Measurements from ENCODE around the gene LDAH. TPM values are rescaled to one million over a fixed set of nuclear protein-coding genes. Genes with fewer than 3 reads are reported as not detected.

LDAH gene
- total RNA-seq (10 to 100 TPM in 3 of 4 donors, 1 to 10 TPM in 1; 7.6 to 18.3 (median 12.4) TPM), polyA plus RNA-seq (10 to 100 TPM in 2 of 3 donors, 1 to 10 TPM in 1; 6.0 to 15.3 (median 12.2) TPM)

GRCh38 chr2:20822535-20823490 is at the start of gene LDAH:
Gene LDAH, minus strand, starts transcription at chr2:20823101. Its CDS starts 21,638 bp downstream, at chr2:20801463.
- H3K4me3 ChIP-seq = peak within 1 kb of the TSS; percentile 70 to 90 (median 82)
- H3K27me3 ChIP-seq = no peaks in the 10 kb centered on the region
- DNase-seq = peak; percentile 96
- WGBS, 2 donors = 1% methylated on average over 46 of the region's 46 CpGs
- H3K4me1 ChIP-seq = peaks cover 0 to 8% (median 6%) of the 10 kb centered on the region in 4 donors
- H3K27ac ChIP-seq = peak within 1 kb of the TSS; percentile 88 to 95 (median 93)
- no peaks in the 10 kb centered on the region for H3K9me3 ChIP-seq
- TF ChIP-seq EP300 (IDR thresholded peaks at IDR 0.05) (peak in 2 of 4 donors; percentile 71 to 89), POLR2AphosphoS5 (IDR thresholded peaks at IDR 0.05) (peak; percentile 87 to 96 (median 90)), POLR2A (IDR thresholded peaks at IDR 0.05) (peak in 1 of 2 donors; percentile 35)
- TF ChIP-seq, protein P1, sequence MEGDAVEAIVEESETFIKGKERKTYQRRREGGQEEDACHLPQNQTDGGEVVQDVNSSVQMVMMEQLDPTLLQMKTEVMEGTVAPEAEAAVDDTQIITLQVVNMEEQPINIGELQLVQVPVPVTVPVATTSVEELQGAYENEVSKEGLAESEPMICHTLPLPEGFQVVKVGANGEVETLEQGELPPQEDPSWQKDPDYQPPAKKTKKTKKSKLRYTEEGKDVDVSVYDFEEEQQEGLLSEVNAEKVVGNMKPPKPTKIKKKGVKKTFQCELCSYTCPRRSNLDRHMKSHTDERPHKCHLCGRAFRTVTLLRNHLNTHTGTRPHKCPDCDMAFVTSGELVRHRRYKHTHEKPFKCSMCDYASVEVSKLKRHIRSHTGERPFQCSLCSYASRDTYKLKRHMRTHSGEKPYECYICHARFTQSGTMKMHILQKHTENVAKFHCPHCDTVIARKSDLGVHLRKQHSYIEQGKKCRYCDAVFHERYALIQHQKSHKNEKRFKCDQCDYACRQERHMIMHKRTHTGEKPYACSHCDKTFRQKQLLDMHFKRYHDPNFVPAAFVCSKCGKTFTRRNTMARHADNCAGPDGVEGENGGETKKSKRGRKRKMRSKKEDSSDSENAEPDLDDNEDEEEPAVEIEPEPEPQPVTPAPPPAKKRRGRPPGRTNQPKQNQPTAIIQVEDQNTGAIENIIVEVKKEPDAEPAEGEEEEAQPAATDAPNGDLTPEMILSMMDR (IDR thresholded peaks at IDR 0.05) = no peak
- intact Hi-C loops (cut with DNase I) = loop anchor here (2.0 kb wide), 1 partner anchor 140 kb away; no protein-coding TSS in a partner anchor
- no peaks in the 10 kb centered on the region for H3K36me3 ChIP-seq

- intact Hi-C loops (cut with DNase I) = no loop called here
- Histone ChIP-seq H3K4me1 (no peaks in the 10 kb centered on the region), H3K27me3 (no peaks in the 10 kb centered on the region), H3K9me3 (peaks cover 0 to 1% (median 0%) of the 10 kb centered on the region in 4 donors), H3K4me3 (no peak overlapping the region), H3K36me3 (no peaks in the 10 kb centered on the region), H3K27ac (no peak overlapping the region)
- 26 to 27% methylated on average over 2 of the region's 2 CpGs for WGBS, 2 donors
- TF ChIP-seq POLR2AphosphoS5 (IDR thresholded peaks at IDR 0.05) (no peak), EP300 (IDR thresholded peaks at IDR 0.05) (no peak), POLR2A (IDR thresholded peaks at IDR 0.05) (no peak)
- TF ChIP-seq, protein P1 (IDR thresholded peaks at IDR 0.05) = no peak
- DNase-seq = no peak
Observed at GRCh38 chr2:20868377-20868776, 45.5 kb upstream of the LDAH start.

DNA sequence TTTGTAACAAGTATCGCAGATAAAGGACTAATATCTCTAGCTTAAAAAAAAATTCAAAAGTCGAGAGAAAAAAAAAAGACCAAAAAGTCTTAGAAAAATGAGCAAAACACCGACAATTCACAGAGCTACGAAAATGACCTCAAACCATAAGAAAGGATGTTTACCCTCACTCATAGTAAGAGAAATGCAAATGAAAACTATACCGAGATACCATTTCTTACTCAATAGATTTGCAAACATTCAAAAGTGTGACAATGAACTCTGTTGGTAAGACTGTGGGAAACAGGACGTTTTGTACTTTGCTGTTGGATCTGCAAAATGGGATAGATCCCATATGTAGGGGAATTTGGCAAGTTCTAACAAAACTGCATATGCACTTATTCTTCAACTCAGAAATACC is 39.9 kb upstream of the LDAH start:
- Histone ChIP-seq H3K27me3 (no peaks in the 10 kb centered on the region), H3K9me3 (peaks cover 0 to 1% (median 0%) of the 10 kb centered on the region in 4 donors), H3K4me3 (no peak overlapping the region), H3K4me1 (no peaks in the 10 kb centered on the region), H3K27ac (no peak overlapping the region), H3K36me3 (no peaks in the 10 kb centered on the region)
- intact Hi-C loops (cut with DNase I) = no loop called here
- WGBS, 2 donors = 66 to 68% methylated on average over 6 of the region's 6 CpGs
- DNase-seq = no peak
- TF ChIP-seq POLR2AphosphoS5 (IDR thresholded peaks at IDR 0.05) (no peak), POLR2A (IDR thresholded peaks at IDR 0.05) (no peak), EP300 (IDR thresholded peaks at IDR 0.05) (no peak)
- TF ChIP-seq, protein P1 (IDR thresholded peaks at IDR 0.05) = no peak

GRCh38 chr2:20855456-20855855 is 32.6 kb upstream of the LDAH start:
- no peaks in the 10 kb centered on the region for H3K27me3 ChIP-seq
- intact Hi-C loops (cut with DNase I) = no loop called here
- no peak overlapping the region for H3K27ac ChIP-seq
- DNase-seq = no peak
- no peaks in the 10 kb centered on the region for H3K36me3 ChIP-seq
- TF ChIP-seq POLR2A (IDR thresholded peaks at IDR 0.05) (no peak), EP300 (IDR thresholded peaks at IDR 0.05) (no peak), POLR2AphosphoS5 (IDR thresholded peaks at IDR 0.05) (no peak)
- TF ChIP-seq, protein P1 (IDR thresholded peaks at IDR 0.05) = no peak
- 76 to 89% methylated on average over 4 of the region's 4 CpGs for WGBS, 2 donors
- H3K9me3 ChIP-seq = no peaks in the 10 kb centered on the region
- H3K4me1 ChIP-seq = no peaks in the 10 kb centered on the region
- H3K4me3 ChIP-seq = no peak overlapping the region

Data from sigmoid colon (tissue), 7 donors.